Breast epithelium (tissue), 4 donors: Measurements from ENCODE around the gene HHATL. TPM values are rescaled to one million over a fixed set of nuclear protein-coding genes. Genes with fewer than 3 reads are reported as not detected.

ENCODE experiments used
- DNase-seq, 2 donors: peaks; one replicate each; pipeline ENCODE4 v3.0.0-alpha.2; 2019; ENCODE audit warnings: low spot score in 2 of 2
- H3K27ac ChIP-seq, 2 donors: fragments of 200-600 bp; sonication (generic) in 1 of 2; one replicate each; pipeline ENCODE4 v1.5.1; 2016 to 2019; ENCODE audit warnings: mild to moderate bottlenecking in 1 of 2
- H3K27me3 ChIP-seq, 2 donors: fragments of 200-600 bp; sonication (generic) in 1 of 2; one replicate each; pipeline versions ENCODE4 v1.5.1 to v1.6.0; 2017 to 2019; ENCODE audit warnings: control low read depth in 1 of 2, mild to moderate bottlenecking in 1 of 2
- H3K36me3 ChIP-seq: fragments of 200-600 bp; one replicate; pipeline ENCODE4 v1.5.1; 2019
- H3K4me1 ChIP-seq, 2 donors: fragments of 200-600 bp; sonication (generic); one replicate each; pipeline ENCODE4 v1.5.1; 2016 to 2019; ENCODE audit warnings: control low read depth in 1 of 2
- H3K4me3 ChIP-seq, 3 donors: fragments of 200-600 bp; sonication (generic); 1 replicate in 2 of 3; 2 replicates in 1 of 3; pipeline ENCODE4 v1.5.1; 2016 to 2019; ENCODE audit warnings: mild to moderate bottlenecking in 3 of 3, moderate library complexity in 2 of 3
- H3K9me3 ChIP-seq, 2 donors: fragments of 200-600 bp; sonication (generic) in 1 of 2; one replicate each; pipeline ENCODE4 v1.5.1; 2016 to 2019; ENCODE audit warnings: control low read depth in 1 of 2
- POLR2A ChIP-seq: fragments of 450-650 bp; IDR thresholded peaks from one replicate; pipeline ENCODE4 v1.6.1; 2016; ENCODE audit warnings: antibody characterized with exemption, mild to moderate bottlenecking, moderate library complexity
- POLR2AphosphoS5 ChIP-seq, 3 donors: sonication (generic); formaldehyde crosslinking; IDR thresholded peaks; one replicate each; pipeline ENCODE4 v1.6.1; 2017; ENCODE audit warnings: antibody characterized with exemption in 3 of 3
- intact Hi-C: fragments of 100-400 bp; cut with DNase I; formaldehyde crosslinking; loops from one replicate; pipeline ENCODE4 v1.15.1; 2023; ENCODE audit warnings: low total_unique reads
- total RNA-seq, 3 donors: library from RNA; depleted of rRNA; stranded (reverse); fragments of >200 nt; gene quantifications; one replicate each; pipeline ENCODE4 v1.1.0, GENCODE V29; 2016
- TF ChIP-seq, protein P1 (sequence below), 3 donors: fragments of 450-650 bp; IDR thresholded peaks; one replicate each; pipeline ENCODE4 v1.5.1; 2016 to 2017; ENCODE audit warnings: antibody characterized with exemption in 3 of 3, mild to moderate bottlenecking in 3 of 3, moderate library complexity in 3 of 3

HHATL gene
- total RNA-seq, 3 donors from 2014 or later, result 0.32 to 1.6 TPM; not detected in 1

DNA sequence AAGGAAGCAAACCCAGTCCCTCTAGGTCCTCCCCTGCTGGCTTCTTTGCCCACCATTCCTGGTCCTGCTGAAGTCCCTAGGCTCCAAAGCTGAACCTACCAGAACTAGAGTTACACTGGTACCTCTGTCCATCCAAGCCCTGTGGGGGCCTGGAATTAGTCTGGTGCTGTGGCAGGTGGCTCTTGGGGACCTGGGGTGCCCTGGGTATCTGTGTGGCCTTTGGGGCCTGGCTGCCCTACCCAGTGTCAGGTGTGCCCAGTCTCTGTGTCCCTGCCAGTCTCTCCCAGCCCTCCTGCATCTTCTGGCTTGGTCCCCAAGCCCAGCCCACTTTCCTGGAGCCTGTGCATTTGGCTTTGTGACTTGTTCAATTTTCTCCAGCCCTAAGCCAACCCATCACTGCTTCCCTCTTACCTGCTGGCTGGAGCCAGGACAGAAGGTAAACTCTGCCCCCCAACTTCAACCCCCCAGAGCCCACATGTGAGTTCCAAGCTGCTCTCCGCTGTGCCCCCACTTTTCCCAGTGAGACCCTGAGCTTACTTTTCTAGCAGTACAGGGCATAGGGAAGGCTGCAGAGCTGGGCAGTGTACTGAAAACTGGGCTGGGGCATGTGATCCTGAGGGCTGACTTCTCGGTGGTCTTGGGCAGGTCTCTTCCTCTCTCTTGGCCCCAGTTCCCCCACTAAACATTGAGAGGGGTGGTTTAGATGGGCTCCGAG, 28.3 kb upstream of the HHATL start:
- DNase-seq, result peak in 1 of 2 donors; percentile 10
- no peaks in the 10 kb centered on the region for H3K4me1 ChIP-seq
- H3K4me3 ChIP-seq, result no peak overlapping the region
- no peaks in the 10 kb centered on the region for H3K27me3 ChIP-seq
- no peaks in the 10 kb centered on the region for H3K9me3 ChIP-seq
- intact Hi-C loops, result no loop called here
- TF ChIP-seq POLR2A (no peak), POLR2AphosphoS5 (IDR thresholded peaks at IDR 0.05) (no peak)
- TF ChIP-seq, protein P1, sequence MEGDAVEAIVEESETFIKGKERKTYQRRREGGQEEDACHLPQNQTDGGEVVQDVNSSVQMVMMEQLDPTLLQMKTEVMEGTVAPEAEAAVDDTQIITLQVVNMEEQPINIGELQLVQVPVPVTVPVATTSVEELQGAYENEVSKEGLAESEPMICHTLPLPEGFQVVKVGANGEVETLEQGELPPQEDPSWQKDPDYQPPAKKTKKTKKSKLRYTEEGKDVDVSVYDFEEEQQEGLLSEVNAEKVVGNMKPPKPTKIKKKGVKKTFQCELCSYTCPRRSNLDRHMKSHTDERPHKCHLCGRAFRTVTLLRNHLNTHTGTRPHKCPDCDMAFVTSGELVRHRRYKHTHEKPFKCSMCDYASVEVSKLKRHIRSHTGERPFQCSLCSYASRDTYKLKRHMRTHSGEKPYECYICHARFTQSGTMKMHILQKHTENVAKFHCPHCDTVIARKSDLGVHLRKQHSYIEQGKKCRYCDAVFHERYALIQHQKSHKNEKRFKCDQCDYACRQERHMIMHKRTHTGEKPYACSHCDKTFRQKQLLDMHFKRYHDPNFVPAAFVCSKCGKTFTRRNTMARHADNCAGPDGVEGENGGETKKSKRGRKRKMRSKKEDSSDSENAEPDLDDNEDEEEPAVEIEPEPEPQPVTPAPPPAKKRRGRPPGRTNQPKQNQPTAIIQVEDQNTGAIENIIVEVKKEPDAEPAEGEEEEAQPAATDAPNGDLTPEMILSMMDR (IDR thresholded peaks at IDR 0.05), result no peak
- H3K27ac ChIP-seq, result peak overlapping the region in 1 of 2 donors; percentile 20
- H3K36me3 ChIP-seq, result no peaks in the 10 kb centered on the region

DNA sequence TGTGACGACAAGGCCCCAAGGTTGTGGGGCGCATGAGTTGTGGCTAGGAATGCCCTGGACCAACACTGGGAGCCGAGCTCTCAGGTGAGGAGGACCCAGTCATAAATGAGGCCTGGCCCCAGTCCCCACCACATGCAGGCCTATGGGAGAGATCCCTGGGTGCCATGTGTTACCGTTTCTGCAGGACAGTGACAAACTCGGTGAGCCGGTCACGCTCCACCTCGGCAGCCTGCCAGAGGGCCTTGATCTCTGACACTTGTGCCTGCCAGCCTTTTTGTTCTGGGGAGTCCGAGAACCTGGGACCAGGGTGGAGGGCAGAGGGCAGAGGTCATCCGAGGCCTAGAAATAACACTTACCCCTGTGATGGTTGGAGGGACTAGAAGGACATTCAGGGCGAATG, 27.7 kb upstream of the HHATL start:
- TF ChIP-seq, protein P1 (IDR thresholded peaks at IDR 0.05), result no peak
- TF ChIP-seq POLR2A (no peak), POLR2AphosphoS5 (IDR thresholded peaks at IDR 0.05) (no peak)
- no peak overlapping the region for H3K4me3 ChIP-seq
- no peaks in the 10 kb centered on the region for H3K36me3 ChIP-seq
- H3K4me1 ChIP-seq, result no peaks in the 10 kb centered on the region
- no peaks in the 10 kb centered on the region for H3K27me3 ChIP-seq
- intact Hi-C loops, result no loop called here
- peak overlapping the region in 1 of 2 donors; percentile 20 for H3K27ac ChIP-seq
- H3K9me3 ChIP-seq, result no peaks in the 10 kb centered on the region
- peak in 1 of 2 donors; percentile 15 for DNase-seq

DNA sequence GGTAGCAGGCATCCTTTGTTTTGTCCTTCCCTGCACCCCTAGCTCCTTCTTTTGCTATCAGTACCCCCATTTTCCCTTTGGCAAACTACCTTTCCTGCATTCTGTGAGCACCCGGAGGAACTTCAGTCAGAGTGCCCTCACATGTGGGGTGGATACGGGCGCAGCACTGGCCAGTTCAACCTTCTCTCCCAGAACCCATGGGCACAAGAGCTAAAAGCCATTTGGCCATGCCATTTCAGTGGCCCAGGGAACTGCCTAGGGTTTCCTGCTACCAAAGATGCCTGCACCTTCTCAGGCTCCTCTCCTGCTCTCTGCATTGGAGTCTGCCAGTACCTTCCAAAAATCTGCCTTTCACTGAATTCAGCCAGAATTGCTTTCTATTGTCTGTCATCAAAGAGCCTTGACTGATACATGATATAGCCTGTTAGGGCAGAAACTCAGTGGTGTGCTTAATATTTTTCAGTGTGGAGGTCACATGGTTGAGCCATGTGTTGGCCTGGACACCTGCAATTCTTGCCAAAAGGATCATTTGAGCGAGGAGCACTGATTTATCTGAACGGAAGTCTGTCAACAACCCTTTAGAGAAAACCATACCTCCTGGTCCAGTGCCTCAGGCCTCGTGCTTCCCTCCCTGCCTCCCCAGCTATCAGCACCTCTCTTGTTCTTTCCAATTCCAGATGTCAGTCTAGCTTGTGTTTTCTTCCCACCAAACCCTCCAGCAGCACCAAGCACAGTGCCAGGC, 27.0 kb upstream of the HHATL start:
- intact Hi-C loops, result no loop called here

DNA sequence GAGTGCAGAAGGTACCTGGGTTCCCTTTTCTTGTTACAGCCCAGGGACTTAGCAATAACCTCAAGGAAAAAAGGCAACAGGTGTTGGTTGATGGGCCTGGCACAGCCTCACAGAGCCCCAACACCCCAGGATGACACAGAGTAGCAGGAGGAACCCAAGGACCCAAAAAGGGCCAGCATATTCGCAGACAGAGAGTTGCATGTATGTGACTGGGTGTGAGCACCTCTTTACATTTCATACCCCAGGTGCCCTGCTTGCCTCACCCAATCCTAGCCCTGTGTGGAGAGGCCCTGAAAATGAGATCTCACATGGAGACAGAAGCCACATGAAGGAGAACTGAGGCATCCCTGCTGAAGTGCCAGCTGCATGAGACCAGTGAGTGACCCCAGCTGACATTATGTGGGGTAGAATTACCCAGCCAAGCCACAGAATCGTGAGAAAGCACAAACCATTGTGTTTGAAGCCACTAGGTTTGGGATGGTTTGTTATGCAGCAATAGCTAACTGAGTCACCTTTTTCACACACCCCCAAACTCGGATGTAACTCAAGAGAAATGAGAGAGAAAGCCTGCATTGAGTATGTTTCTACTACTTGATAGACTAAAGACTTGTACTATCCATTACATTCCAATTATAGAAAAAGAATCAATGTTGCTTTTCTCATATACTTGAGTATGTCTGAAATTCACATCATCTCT, 26.2 kb upstream of the HHATL start:
- DNase-seq, result no peak
- no peaks in the 10 kb centered on the region for H3K4me1 ChIP-seq
- H3K27me3 ChIP-seq, result no peaks in the 10 kb centered on the region
- no peak overlapping the region for H3K27ac ChIP-seq
- H3K9me3 ChIP-seq, result no peaks in the 10 kb centered on the region
- TF ChIP-seq, protein P1 (IDR thresholded peaks at IDR 0.05), result no peak
- TF ChIP-seq POLR2A (no peak), POLR2AphosphoS5 (IDR thresholded peaks at IDR 0.05) (no peak)
- no peaks in the 10 kb centered on the region for H3K36me3 ChIP-seq
- no peak overlapping the region for H3K4me3 ChIP-seq
- intact Hi-C loops, result no loop called here

More for the DNA sequence above, 27.0 kb upstream of the HHATL start:
- H3K36me3 ChIP-seq, result no peaks in the 10 kb centered on the region
- peak in 1 of 2 donors; percentile 15 for DNase-seq
- H3K4me1 ChIP-seq, result no peaks in the 10 kb centered on the region
- TF ChIP-seq, protein P1 (IDR thresholded peaks at IDR 0.05), result no peak
- TF ChIP-seq POLR2AphosphoS5 (IDR thresholded peaks at IDR 0.05), result no peak
- TF ChIP-seq POLR2A, result no peak
- peak overlapping the region in 1 of 2 donors; percentile 20 for H3K27ac ChIP-seq
- H3K9me3 ChIP-seq, result no peaks in the 10 kb centered on the region
- no peaks in the 10 kb centered on the region for H3K27me3 ChIP-seq
- no peak overlapping the region for H3K4me3 ChIP-seq
